GM19099 (cell line): ENCODE measurements around the gene GRM4.

Experiments used
- POLR2A ChIP-seq: IDR thresholded peaks from 3 replicates; pipeline ENCODE4 v1.6.1; 2011; ENCODE audit warnings: low read depth; ENCODE audit not compliant: insufficient read length; ENCODE audit errors: extremely low read depth

The GRM4 gene

GRCh38 chr6:34093854-34094430 is 51.9 kb downstream of the GRM4 start:
- TF ChIP-seq POLR2A, result no peak

GRCh38 chr6:34093206-34093605 is 52.7 kb downstream of the GRM4 start:
- TF ChIP-seq POLR2A, result no peak

- TF ChIP-seq POLR2A, result no peak
These were observed 53.3 kb downstream of the GRM4 start for GRCh38 chr6:34092631-34093030.

GRCh38 chr6:34090935-34091334 is 55.0 kb downstream of the GRM4 start:
- TF ChIP-seq POLR2A, result no peak

GRCh38 chr6:34090529-34090928 is 55.4 kb downstream of the GRM4 start:
- TF ChIP-seq POLR2A, result no peak

GRCh38 chr6:34086558-34086957 is 59.3 kb downstream of the GRM4 start:
- TF ChIP-seq POLR2A, result no peak

- no peak for TF ChIP-seq POLR2A
These were observed 60.3 kb downstream of the GRM4 start for GRCh38 chr6:34085453-34086170.

GRCh38 chr6:34084591-34085290 is 61.1 kb downstream of the GRM4 start:
- TF ChIP-seq POLR2A, result no peak

- no peak for TF ChIP-seq POLR2A
These were observed 62.8 kb downstream of the GRM4 start for GRCh38 chr6:34082864-34083626.

GRCh38 chr6:34082348-34082747 is 63.5 kb downstream of the GRM4 start:
- no peak for TF ChIP-seq POLR2A

- TF ChIP-seq POLR2A, result no peak
These were observed 65.5 kb downstream of the GRM4 start for GRCh38 chr6:34080357-34080756.

- no peak for TF ChIP-seq POLR2A
These were observed 66.0 kb downstream of the GRM4 start for GRCh38 chr6:34079899-34080298.

- no peak for TF ChIP-seq POLR2A
These were observed 70.0 kb downstream of the GRM4 start for GRCh38 chr6:34075906-34076305.

GRCh38 chr6:34074064-34074742 is 71.7 kb downstream of the GRM4 start:
- TF ChIP-seq POLR2A, result no peak

GRCh38 chr6:34073540-34073939 is 72.3 kb downstream of the GRM4 start:
- no peak for TF ChIP-seq POLR2A
